Fibroblast of skin of abdomen (primary cell): Measurements from ENCODE around the gene ATG2A.

ENCODE experiments used
- DNase-seq: peaks from one replicate; pipeline ENCODE4 v3.0.0-alpha.2; 2013

ATG2A gene

DNA sequence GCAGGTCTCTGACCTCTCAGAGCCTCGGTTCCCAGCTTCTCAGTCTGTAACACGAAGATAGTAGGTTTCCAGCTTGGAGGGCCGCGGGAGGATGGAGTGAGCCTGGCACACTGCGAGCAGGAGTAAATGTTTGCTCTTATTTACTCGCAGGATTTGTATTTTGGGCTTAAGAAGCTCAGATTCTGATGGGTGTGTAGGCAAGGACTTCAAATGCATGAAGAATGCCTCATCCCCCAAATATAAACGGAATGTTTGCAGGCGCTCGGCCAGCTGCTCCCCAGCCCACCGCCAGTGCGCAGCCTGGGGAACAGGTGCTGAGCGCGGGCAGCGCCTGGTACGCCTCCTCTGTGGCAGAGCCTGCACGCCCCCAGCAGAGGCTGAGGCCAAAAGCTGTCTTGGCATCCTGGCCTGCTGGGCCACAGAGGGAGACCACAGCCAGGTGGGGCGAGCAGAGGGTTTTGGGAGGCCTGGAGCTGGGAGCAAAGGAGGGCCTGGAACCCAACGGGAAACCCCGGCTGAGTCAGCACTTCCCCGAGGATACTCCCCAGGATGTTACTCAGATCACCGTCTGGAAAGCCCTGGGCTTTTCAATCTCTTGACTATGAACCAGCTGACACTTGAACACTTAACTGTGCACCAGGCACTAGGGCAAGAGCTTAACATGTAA is 48.0 kb downstream of the ATG2A start:
- DNase-seq, result peak; percentile 84

- DNase-seq, result no peak
These were observed 49.1 kb downstream of the ATG2A start for GRCh38 chr11:64867748-64868462.

GRCh38 chr11:64866173-64866491 is 50.9 kb downstream of the ATG2A start:
- DNase-seq, result no peak

DNA sequence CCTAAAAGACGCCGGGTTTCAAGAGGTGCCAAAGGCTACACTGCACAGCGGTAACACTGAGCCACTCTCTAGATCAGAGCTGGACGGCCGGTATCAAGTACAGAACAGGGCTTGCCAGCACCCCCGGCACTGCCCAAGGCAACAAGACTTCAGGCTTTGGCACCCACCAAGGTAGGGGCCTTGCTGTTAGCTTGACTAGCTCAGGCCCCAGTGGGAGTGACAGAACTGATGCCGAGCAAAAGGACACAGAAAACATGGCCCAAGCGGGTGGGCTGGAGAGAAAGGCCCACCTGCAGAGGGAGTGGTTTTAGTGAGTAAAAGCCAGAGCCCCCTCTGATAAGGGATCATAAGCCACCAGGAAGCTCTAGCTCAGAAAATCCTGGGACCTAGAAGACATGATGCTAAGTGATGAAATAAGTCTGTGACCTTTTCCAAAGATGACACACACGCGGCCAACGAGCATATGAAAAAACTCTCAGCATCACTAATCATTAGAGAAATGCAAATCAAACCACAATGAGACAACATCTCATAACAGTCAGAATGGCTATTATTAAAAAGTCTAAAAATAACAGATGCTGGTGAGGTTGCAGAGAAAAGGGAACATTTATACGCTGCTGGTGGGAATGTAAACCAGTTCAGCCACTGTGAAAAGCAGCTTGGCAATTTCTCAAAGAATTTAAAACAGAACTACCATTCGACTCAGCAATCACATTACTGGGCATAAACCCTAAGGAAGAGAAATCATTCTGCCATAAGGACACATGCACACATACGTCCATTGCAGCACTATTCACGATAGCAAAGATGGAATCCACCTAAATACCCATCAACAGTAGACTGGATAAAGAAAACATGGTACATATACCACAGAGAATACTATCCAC is 51.5 kb downstream of the ATG2A start:
- DNase-seq, result peak; percentile 76

- peak; percentile 91 for DNase-seq
These were observed 52.3 kb downstream of the ATG2A start for GRCh38 chr11:64864473-64865285.

DNA sequence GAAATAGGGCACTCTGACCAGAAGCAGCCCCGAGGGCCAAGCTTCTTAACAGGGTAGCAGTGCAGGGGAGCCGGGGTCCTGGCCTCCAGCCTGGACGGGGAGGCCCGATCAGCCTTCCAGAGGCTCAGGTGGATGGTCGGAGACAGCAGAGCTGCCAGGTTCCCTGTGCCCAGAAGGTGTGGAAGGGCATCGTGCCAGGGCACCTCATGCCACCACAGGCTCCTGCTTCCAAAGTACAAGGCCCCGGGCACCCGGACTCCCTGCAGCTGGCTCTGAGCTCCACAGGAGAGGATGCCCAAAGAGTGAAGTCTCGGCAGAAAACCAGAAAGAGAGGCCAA is 52.9 kb downstream of the ATG2A start:
- DNase-seq, result no peak

DNA sequence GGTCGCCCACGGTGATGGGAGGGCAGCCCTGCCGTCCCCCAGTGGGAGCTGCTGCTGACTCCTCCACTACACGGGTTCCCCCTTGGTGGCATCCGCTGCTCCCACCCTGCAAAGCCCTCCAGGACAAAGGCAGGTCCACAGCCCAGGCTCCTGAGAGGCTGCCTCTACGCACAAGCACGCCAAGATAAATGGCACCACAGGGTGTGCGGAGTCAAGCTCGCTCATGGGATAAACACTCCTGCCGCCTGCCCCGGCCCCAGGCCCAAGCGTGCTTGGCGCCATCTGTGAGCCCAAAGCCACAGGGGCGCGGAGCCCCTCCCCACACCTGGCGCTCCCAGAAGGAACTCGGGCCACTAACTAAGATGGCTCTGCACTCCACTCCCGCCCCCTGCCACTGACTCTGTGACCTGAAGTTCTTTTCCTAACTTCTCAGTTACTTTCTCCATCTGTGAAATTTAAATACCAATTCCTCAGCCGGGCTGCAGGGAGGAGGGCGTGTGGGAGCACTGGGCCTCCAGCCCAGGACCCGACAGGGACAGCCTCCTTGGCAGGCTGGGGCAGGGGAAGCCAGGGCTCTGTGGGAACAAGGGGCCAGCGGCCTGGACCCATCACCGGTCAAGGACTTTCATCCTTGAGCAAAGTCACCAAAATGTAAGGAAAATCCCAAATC is 53.5 kb downstream of the ATG2A start:
- DNase-seq, result no peak

- DNase-seq, result no peak
These were observed 54.0 kb downstream of the ATG2A start for GRCh38 chr11:64862987-64863390.

GRCh38 chr11:64861227-64861975 is 55.6 kb downstream of the ATG2A start:
- DNase-seq, result no peak

DNA sequence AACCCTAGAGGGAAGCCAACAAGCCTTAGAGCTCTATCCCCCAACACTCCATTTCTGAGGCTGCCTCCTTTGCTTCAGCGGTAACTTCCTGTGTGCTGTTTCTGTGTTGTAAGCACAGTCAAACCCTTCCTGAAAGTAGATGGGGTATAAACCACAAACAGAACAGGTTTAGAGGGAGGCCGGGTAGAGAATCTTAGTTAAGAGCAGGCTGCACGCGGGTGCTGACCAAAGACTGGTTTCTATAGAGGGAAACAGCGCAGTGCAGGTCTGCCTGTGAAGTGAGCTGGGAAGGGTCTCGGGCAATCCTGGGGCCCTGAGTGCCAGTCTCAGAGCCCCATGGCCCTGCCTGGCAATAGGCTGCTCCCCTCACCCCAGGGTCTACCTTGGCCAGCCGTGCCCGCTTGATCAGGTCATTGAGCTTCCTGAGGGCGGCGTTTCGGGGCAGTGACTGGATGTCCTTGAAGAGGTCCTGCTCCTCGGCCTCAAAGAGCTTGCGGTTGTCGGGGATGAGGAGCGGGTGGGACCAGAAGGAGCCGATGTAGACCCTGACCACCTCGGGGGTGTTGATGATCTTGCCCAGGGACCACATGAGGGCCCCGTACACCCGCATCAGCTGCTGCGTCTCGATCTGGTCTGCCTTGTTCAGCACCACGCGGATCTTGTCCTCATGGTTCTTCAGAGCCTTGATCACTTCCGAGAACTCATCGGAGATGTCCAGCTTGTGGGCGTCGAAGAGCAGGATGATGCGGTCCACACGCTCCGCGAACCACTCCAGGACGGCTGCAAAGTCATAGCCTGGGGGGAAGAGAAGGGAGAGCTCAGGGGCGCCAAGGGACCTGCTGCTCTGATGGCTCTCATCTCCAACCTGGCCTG is 57.2 kb downstream of the ATG2A start:
- DNase-seq, result no peak

GRCh38 chr11:64858467-64859263 is 58.3 kb downstream of the ATG2A start:
- DNase-seq, result no peak

DNA sequence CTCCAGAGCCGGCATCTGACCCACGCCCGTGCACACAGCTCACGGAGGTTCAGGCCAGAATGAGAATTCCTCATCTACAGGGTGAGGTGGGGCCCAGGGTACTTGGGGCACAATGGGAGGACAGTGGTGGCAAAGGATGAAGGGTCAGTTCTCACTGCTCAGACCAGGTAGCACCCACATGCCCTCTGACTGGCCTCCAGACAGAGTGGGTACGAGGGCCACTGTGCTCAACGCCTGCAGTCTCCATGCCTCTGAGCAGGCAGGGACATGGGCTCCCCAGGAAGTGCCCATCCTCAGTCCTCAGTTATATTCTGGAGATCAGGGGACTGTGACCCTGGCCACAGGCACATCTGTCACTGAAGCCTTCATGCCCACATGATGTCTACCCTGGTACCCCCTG is 59.5 kb downstream of the ATG2A start:
- no peak for DNase-seq

DNA sequence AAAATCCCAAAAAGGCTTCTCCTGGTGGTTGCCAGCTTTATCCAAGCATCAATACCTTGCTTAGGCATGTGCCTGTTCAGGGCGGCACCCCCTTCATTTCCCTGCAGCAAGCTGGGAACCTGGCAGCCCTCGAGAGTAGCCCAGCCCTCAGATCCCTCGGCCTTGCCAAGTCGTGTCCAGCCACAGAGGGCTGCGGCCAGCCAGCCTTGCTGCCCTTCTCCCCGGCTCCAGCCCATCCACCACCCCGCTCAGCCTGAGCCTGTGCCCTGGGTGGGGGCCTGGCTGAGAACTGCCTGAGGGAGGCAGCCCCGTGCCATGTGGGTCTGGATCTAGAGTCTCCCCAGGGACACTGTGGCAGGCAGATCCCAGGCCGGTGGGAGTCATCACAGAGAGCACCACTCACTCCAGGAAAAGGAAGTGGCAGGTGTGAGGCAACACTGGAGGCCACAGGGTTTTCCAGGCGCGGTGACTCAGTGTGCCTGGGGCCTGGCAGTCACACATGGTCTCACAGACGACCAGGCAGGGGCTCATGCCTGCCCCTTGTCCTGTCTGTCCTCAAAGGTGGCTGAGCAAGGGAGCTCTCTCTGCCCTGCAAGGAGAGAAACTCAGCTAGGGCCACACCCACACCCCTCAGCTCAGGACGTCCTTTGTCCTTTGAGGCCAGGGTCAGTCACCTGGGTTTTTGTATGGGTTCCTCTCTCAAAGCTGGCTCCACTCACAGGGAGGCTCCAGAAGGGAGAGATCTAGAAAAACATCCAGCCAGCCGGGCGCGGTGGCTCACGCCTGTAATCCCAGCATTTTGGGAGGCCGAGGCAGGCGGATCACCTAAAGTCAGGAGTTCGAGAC is 60.4 kb downstream of the ATG2A start:
- DNase-seq, result peak; percentile 61

- no peak for DNase-seq
These were observed 61.3 kb downstream of the ATG2A start for GRCh38 chr11:64855596-64856304.

GRCh38 chr11:64854534-64855502 is 62.2 kb downstream of the ATG2A start:
- DNase-seq, result peak; percentile 88

DNA sequence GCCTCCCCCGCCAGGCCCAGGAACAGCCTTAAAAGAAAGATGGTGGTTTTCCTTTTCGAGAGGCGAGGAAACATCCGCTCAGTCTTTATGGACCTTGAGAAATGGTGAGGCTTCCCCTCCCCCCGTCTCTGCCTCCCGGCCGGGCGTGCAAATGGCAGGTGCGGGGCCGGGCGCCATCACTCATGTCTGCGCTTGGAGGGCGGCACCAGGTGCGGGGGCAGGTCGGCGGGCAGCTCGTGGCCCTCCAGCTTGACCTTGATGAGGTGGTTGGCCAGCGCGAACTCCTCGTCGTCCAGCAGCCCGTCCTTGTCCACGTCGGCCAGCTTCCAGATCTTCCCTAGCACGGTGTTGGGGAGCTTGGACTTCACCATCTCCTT is 62.9 kb downstream of the ATG2A start:
- no peak for DNase-seq

DNA sequence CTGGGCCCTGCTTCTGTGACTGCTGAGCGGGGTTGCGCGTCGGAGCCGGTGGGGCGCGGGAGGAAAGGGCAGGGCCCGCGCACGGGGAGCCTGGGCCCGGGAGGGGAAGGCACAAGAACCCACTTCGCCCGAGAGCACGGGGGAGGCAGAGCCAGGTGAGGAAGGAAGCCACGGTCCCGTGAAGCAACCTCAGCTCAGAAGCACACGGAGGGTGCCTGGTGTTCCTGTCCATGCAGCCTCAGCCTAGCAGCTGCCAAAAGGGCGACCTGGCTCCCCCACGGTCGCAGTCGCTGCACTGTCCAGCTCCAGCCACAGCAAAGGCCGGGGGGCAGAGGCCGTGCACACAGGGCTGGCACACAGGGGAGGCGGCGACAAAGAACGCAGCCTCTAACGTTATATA is 63.3 kb downstream of the ATG2A start:
- DNase-seq, result no peak
